H9 (cell line): Measurements from ENCODE around the gene PET100. TPM values are rescaled to one million over a fixed set of nuclear protein-coding genes. Genes with fewer than 3 reads are reported as not detected.

Experiments
- DNase-seq: peaks from one replicate; pipeline ENCODE4 v3.0.0-alpha.2; 2017
- H2AFZ ChIP-seq: one replicate; pipeline ENCODE4 v1.6.1; 2013; ENCODE audit warnings: mild to moderate bottlenecking, low read length, control low read depth, moderate library complexity
- H2AK5ac ChIP-seq: 2 replicates; pipeline ENCODE4 v1.6.1; 2013; ENCODE audit warnings: low read length, control low read depth, mixed read lengths; ENCODE audit not compliant: insufficient read length
- H2BK120ac ChIP-seq: one replicate; pipeline ENCODE4 v1.6.1; 2013; ENCODE audit warnings: low read depth, mild to moderate bottlenecking, low read length, control low read depth, inconsistent platforms; ENCODE audit not compliant: poor library complexity, severe bottlenecking
- H2BK12ac ChIP-seq: 2 replicates; pipeline ENCODE4 v1.6.1; 2013; ENCODE audit warnings: low read length, control low read depth, mixed read lengths, low read depth; ENCODE audit not compliant: insufficient read length
- H2BK15ac ChIP-seq: 2 replicates; pipeline ENCODE4 v1.6.1; 2013; ENCODE audit warnings: low read depth, low read length, control low read depth
- H2BK20ac ChIP-seq: one replicate; pipeline ENCODE4 v1.6.1; 2013; ENCODE audit warnings: low read depth, mild to moderate bottlenecking, low read length, control low read depth, inconsistent platforms; ENCODE audit not compliant: poor library complexity, severe bottlenecking
- H2BK5ac ChIP-seq: 2 replicates; pipeline ENCODE4 v1.6.1; 2013; ENCODE audit warnings: low read length, control low read depth, mixed read lengths; ENCODE audit not compliant: insufficient read length
- H3K14ac ChIP-seq: 2 replicates; pipeline ENCODE4 v1.6.1; 2013; ENCODE audit warnings: low read length, control low read depth; ENCODE audit not compliant: insufficient read depth
- H3K18ac ChIP-seq: 2 replicates; pipeline ENCODE4 v1.6.1; 2013; ENCODE audit warnings: low read depth, mild to moderate bottlenecking, mixed read lengths, low read length, control low read depth; ENCODE audit not compliant: insufficient read length
- H3K23ac ChIP-seq: 2 replicates; pipeline ENCODE4 v1.6.1; 2013; ENCODE audit warnings: low read length, control low read depth, mixed read lengths, low read depth; ENCODE audit not compliant: insufficient read length
- H3K23me2 ChIP-seq: 2 replicates; pipeline ENCODE4 v1.6.1; 2013; ENCODE audit warnings: low read depth, mild to moderate bottlenecking, mixed read lengths, low read length, control low read depth; ENCODE audit not compliant: insufficient read length, poor library complexity, severe bottlenecking
- H3K27ac ChIP-seq: 2 replicates; pipeline ENCODE4 v1.5.1; 2013; ENCODE audit warnings: low read length, control low read depth, mixed read lengths, low read depth; ENCODE audit not compliant: insufficient read length
- H3K27me3 ChIP-seq: 2 replicates; pipeline ENCODE4 v1.6.1; 2013; ENCODE audit warnings: low read length, control low read depth, inconsistent platforms; ENCODE audit not compliant: insufficient read depth
- H3K4ac ChIP-seq: 2 replicates; pipeline ENCODE4 v1.6.1; 2013; ENCODE audit warnings: low read depth, mild to moderate bottlenecking, control low read depth, inconsistent platforms, low read length, moderate library complexity
- H3K4me1 ChIP-seq: 2 replicates; pipeline ENCODE4 v1.6.1; 2013; ENCODE audit warnings: low read length, control low read depth, inconsistent platforms; ENCODE audit not compliant: insufficient read depth
- H3K4me2 ChIP-seq: 2 replicates; pipeline ENCODE4 v1.6.1; 2013; ENCODE audit warnings: low read length, control low read depth, mixed read lengths; ENCODE audit not compliant: insufficient read length, insufficient read depth
- H3K56ac ChIP-seq: 2 replicates; pipeline ENCODE4 v1.6.1; 2013; ENCODE audit warnings: low read depth, mild to moderate bottlenecking, mixed read lengths, low read length, control low read depth; ENCODE audit not compliant: insufficient read length
- H3K79me1 ChIP-seq: 2 replicates; pipeline ENCODE4 v1.6.1; 2013; ENCODE audit warnings: low read depth, mild to moderate bottlenecking, moderate library complexity, low read length, control low read depth, inconsistent platforms; ENCODE audit not compliant: insufficient read depth, poor library complexity, severe bottlenecking
- H3K79me2 ChIP-seq: 2 replicates; pipeline ENCODE4 v1.6.1; 2013; ENCODE audit warnings: low read length, control low read depth, inconsistent platforms; ENCODE audit not compliant: insufficient read depth
- H3K9ac ChIP-seq: 2 replicates; pipeline ENCODE4 v1.6.1; 2013; ENCODE audit warnings: low read length, control low read depth, mixed read lengths; ENCODE audit not compliant: insufficient read length; ENCODE audit errors: extremely low read depth
- H3K9me3 ChIP-seq: one replicate; pipeline ENCODE4 v1.6.1; 2013; ENCODE audit warnings: low read depth, low read length, inconsistent platforms; ENCODE audit not compliant: control insufficient read depth
- H3T11ph ChIP-seq: one replicate; pipeline ENCODE4 v1.6.1; 2013; ENCODE audit warnings: mild to moderate bottlenecking, low read length, control low read depth, inconsistent platforms
- H4K20me1 ChIP-seq: one replicate; pipeline ENCODE4 v1.6.1; 2013; ENCODE audit not compliant: control insufficient read depth, insufficient read length, insufficient read depth
- H4K5ac ChIP-seq: 2 replicates; pipeline ENCODE4 v1.6.1; 2013; ENCODE audit warnings: low read depth, mild to moderate bottlenecking, mixed read lengths, low read length, control low read depth; ENCODE audit not compliant: insufficient read length
- H4K8ac ChIP-seq: replicated peaks from 2 replicates; pipeline ENCODE4 v1.6.1; 2013; ENCODE audit warnings: low read length, control low read depth, mixed read lengths, low read depth; ENCODE audit not compliant: insufficient read length
- H4K91ac ChIP-seq: 2 replicates; pipeline ENCODE4 v1.6.1; 2013; ENCODE audit warnings: low read depth, mild to moderate bottlenecking, moderate library complexity, mixed read lengths, low read length, control low read depth; ENCODE audit not compliant: insufficient read length
- H3K27ac Mint-ChIP-seq, 3 experiments: 2 replicates in 2 of 3; 3 replicates in 1 of 3; pipeline ENCODE4 v1.8.0; 2020 to 2021; ENCODE audit warnings: mixed read lengths in 3 of 3, mild to moderate bottlenecking in 1 of 3, moderate library complexity in 1 of 3
- H3K27me3 Mint-ChIP-seq: 2 replicates; pipeline ENCODE4 v1.8.0; 2021; ENCODE audit warnings: low read depth, mild to moderate bottlenecking, moderate library complexity, mixed read lengths
- H3K36me3 Mint-ChIP-seq, 3 experiments: 2 replicates in 2 of 3; 3 replicates in 1 of 3; pipeline ENCODE4 v1.8.0; 2020 to 2021; ENCODE audit warnings: low read depth in 3 of 3, mixed read lengths in 3 of 3; ENCODE audit not compliant: insufficient read depth in 1 of 3
- H3K4me1 Mint-ChIP-seq, 2 experiments: 2 replicates each; pipeline ENCODE4 v1.8.0; 2020; ENCODE audit warnings: mixed read lengths in 2 of 2
- H3K4me3 Mint-ChIP-seq, 2 experiments: 2 replicates in 1 of 2; 3 replicates in 1 of 2; pipeline ENCODE4 v1.8.0; 2020 to 2021; ENCODE audit warnings: mild to moderate bottlenecking in 2 of 2, mixed read lengths in 2 of 2, moderate library complexity in 1 of 2
- H3K9me3 Mint-ChIP-seq, 2 experiments: 2 replicates in 1 of 2; 3 replicates in 1 of 2; pipeline ENCODE4 v1.8.0; 2020; ENCODE audit warnings: mild to moderate bottlenecking in 2 of 2, mixed read lengths in 2 of 2, moderate library complexity in 1 of 2
- WGBS: extraction: QIAGEN DNeasy Blood & Tissue Kit; methylation state at CpG from one replicate; pipeline ENCODE4 v1.1.7; 2013; ENCODE audit warnings: missing lambda C conversion rate, low lambda C conversion rate, mixed read lengths; ENCODE audit not compliant: insufficient read length; ENCODE audit errors: extremely low coverage; 5-methylcytosine and 5-hydroxymethylcytosine counted together
- total RNA-seq: library from RNA; stranded (reverse); gene quantifications from 2 replicates; pipeline ENCODE4 v1.2.1, GENCODE V29; 2021
- TF ChIP-seq, protein P1 (sequence below): fragments of 200-600 bp; sonication (generic); conservative IDR thresholded peaks from 3 replicates; pipeline ENCODE4 v1.8.0; 2021; ENCODE audit warnings: antibody characterized with exemption, mild to moderate bottlenecking

PET100 gene
- total RNA-seq, 1 experiment from 2014 or later = 129 TPM

DNA sequence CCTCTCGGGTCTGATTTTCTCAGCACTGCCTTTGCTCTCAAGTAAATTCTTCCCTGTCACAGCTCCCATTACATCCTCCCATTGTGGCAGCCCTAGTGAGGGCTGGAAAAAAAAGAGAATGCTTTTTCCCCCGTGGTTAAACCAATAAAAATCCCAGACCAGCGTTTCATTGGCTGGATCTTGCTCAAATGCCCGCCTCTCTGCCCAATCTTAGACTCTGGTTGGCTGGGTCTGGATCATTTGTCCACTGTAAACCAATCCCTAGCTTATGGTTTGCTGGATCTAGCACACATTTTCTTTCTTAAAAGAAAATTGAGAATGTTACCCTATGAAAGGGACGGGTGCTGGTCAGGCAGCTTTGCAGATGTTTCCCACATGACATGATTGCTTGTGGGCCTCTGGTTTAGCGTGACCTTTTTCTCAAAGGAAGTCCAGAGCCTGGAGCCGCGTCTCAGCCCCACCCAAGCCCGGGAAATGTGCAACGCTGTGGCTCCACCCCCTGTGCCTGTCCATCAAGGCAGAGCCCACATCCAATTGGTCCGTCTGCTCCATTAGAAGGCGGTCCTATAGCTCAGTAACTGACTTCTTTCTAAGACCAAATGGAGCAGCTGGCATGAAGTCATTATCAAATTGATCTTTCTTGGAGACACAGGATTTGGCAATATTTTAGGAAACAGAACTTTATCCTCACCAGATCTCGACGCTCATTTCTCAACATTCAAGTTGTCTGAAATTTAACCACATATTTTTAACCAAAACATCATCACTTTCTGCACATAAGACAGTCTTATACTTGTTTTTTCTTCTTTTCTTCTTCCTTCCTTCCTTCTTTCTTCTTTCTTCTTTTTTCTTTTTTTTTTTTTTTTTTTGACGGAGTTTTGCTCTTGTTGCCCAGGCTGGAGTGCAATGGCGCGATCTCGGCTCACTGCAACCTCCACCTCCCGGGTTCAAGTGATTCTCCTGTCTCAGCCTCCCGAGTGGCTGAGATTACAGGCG is 44.7 kb downstream of the PET100 start:
- Mint-ChIP-seq H3K9me3 (peaks cover 0 to 4% of the 10 kb centered on the region in 2 experiments; a peak in 3 of 5 replicates), H3K36me3 (no peaks in the 10 kb centered on the region), H3K27ac (no peak overlapping the region), H3K4me3 (no peak overlapping the region), H3K27me3 (peaks cover 87% of the 10 kb centered on the region), H3K4me1 (peaks cover 8 to 20% of the 10 kb centered on the region in 2 experiments)
- Histone ChIP-seq H3K18ac (no peak overlapping the region), H3K79me1 (no peaks in the 10 kb centered on the region), H3K23ac (no peak overlapping the region), H3K14ac (no peak overlapping the region), H2AK5ac (no peak overlapping the region), H3K27ac (no peak overlapping the region), H2BK5ac (no peak overlapping the region), H4K20me1 (no peaks in the 10 kb centered on the region), H3K79me2 (no peaks in the 10 kb centered on the region), H3K4me1 (no peaks in the 10 kb centered on the region), H2BK20ac (no peak overlapping the region), H2BK120ac (no peak overlapping the region), H3T11ph (no peak overlapping the region), H4K5ac (no peak overlapping the region), H4K8ac (no peak overlapping the region), H3K4me2 (no peak overlapping the region), H2AFZ (no peak overlapping the region), H2BK12ac (no peak overlapping the region), H2BK15ac (no peak overlapping the region), H3K56ac (no peak overlapping the region), H3K27me3 (peaks cover 2% of the 10 kb centered on the region; the same call in 1 of the 2 replicates), H3K9ac (no peak overlapping the region), H3K23me2 (peaks cover 6% of the 10 kb centered on the region), H3K9me3 (no peaks in the 10 kb centered on the region), H4K91ac (no peak overlapping the region), H3K4ac (no peak overlapping the region)
- TF ChIP-seq, protein P1, sequence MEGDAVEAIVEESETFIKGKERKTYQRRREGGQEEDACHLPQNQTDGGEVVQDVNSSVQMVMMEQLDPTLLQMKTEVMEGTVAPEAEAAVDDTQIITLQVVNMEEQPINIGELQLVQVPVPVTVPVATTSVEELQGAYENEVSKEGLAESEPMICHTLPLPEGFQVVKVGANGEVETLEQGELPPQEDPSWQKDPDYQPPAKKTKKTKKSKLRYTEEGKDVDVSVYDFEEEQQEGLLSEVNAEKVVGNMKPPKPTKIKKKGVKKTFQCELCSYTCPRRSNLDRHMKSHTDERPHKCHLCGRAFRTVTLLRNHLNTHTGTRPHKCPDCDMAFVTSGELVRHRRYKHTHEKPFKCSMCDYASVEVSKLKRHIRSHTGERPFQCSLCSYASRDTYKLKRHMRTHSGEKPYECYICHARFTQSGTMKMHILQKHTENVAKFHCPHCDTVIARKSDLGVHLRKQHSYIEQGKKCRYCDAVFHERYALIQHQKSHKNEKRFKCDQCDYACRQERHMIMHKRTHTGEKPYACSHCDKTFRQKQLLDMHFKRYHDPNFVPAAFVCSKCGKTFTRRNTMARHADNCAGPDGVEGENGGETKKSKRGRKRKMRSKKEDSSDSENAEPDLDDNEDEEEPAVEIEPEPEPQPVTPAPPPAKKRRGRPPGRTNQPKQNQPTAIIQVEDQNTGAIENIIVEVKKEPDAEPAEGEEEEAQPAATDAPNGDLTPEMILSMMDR = no peak
- peak; percentile 75 for DNase-seq
- WGBS = no CpG with 5 or more reads among the region's 21 CpGs
